Glomerular endothelial cell (primary cell): ENCODE data around the gene SDCCAG8. TPM values are rescaled to one million over a fixed set of nuclear protein-coding genes. Genes with fewer than 3 reads are reported as not detected.
A peak's percentile ranks its signal among the peaks of the same experiment; 100 is the strongest.
"Not testable (repeated sequence)": the region's sequence is repeated elsewhere in the genome, so short reads cannot be mapped to it uniquely, and the experiment has no call there.

Experiments
- DNase-seq: peaks from one replicate; pipeline ENCODE4 v3.0.0-alpha.2; 2011; ENCODE audit warnings: low read depth, low spot score; ENCODE audit errors: extremely low read depth
- total RNA-seq: library from RNA; depleted of rRNA; stranded (reverse); fragments of >200 nt; gene quantifications from 2 replicates; pipeline ENCODE4 v1.2.3, GENCODE V29; 2015

Gene SDCCAG8
- total RNA-seq, 1 donor from 2014 or later, result 37.5 TPM

DNA sequence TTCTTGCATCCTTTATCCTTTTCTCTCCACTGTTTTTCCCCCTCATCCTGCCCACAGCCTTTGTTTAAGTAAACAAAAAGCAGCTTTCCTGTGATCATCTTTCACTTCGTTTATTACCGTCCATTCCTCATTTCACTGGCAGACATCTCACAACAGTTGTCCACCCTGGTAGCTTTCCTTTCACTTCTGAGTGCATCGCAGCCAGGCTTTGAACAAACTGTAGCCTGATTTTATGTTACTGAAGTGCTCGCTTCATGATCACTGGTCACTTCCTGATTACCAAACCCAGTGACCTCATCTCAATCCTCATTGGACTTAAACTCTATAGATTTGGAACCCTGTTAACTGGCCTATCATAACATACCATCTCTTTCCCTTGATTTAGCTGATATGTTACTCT lies 67.7 kb downstream of the SDCCAG8 start:
- no peak for DNase-seq

GRCh38 chr1:243325305-243325890 lies 69.6 kb downstream of the SDCCAG8 start:
- peak; percentile 64 for DNase-seq

DNA sequence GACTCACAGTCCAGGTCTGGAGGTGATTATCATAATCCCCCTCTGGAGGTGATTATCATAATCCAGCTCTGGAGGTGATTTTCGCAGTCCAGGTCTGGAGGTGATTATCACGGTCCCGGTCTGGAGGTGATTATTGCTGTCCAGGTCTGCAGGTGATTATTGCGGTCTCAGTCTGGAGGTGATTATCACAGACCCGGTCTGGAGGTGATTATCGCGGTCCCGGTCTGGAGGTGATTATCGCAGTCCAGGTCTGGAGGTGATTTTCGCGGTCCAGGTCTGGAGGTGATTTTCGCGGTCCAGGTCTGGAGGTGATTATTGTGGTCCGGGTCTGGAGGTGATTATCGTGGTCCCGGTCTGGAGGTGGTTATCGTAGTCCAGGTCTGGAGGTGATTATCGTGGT lies 76.6 kb downstream of the SDCCAG8 start:
- no peak for DNase-seq

GRCh38 chr1:243335292-243335691 lies 79.5 kb downstream of the SDCCAG8 start:
- DNase-seq, result no peak

DNA sequence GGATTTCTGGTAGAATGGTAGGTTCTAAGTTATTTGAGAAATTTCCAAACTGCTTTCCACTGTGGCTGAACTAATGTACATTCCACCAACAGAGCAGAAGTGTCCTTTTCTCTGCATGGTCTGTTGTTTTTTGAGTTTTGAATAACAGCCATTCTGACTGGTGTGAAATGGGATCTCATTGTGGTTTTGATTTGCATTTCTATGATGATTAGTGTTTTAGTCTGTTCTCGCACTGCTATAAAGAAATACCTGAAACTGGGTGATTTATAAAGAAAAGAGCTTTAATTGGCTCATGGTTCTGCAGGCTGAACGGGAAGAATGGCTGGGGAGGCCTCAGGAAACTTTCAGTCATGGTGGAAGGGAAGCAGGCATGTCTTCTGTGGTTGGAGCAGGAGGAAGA lies 80.3 kb downstream of the SDCCAG8 start:
- DNase-seq, result no peak

- not testable (repeated sequence) for DNase-seq
These were observed 83.0 kb downstream of the SDCCAG8 start for GRCh38 chr1:243338848-243339247.

- no peak for DNase-seq
These were observed 85.2 kb downstream of the SDCCAG8 start for GRCh38 chr1:243341074-243341473.

DNA sequence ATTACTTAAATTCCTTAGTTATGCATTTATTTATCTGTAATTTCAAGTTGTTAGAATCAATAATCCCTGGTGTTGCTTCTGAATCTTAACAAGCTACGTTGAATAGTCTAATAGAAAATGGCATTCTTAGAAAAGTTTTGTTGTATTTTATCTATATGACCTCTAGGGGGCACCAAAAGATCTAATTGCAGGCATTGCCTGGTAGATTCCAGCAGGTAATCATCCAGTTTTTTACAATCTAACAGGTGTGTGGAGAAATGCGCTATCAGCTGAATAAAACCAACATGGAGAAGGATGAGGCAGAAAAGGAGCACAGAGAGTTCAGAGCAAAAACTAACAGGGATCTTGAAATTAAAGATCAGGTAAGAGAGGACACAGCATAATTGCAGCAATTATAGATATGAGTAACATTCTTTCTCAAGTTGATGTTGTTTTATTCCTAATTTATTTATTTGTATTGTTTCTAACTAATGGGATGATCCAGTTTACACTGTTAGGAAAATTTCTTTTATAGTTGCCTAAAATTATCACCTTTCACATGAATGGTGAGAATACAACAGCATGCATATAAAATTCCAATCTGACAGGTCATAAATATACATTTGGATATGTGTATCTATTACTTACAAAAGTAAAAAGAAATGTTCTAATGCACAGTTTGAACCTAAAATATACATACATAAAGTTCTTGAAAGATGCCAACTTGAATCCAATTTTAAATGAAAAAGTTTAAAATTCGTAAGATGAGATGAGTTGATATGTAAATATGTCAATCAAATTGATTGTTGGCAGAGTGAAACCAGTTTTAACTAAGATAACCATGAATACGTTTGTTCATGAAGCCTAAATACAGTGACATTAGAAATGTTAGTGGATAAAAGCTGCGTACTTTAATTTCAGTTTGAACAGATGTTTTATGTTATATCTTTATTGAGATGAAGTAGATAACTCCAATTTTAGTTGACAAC lies 88.4 kb downstream of the SDCCAG8 start:
- DNase-seq, result no peak

DNA sequence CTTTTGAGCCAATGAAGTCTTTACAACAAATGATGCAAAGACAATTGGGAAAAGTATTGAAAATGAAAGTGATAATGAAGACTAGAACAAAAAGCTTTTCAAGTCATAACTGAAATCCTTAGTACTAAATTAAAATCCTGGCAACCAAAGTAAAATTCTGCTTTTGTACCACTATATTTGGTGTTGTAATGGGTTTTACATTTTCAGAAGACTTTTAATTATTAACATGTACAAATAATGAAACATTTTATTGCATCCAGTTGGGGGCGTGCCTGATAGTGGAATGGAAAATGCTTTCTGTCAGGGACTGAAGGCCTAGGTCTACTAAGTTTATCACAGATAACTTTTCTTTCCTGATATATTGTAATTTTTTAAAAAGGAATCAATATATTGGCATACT lies 89.4 kb downstream of the SDCCAG8 start:
- no peak for DNase-seq

DNA sequence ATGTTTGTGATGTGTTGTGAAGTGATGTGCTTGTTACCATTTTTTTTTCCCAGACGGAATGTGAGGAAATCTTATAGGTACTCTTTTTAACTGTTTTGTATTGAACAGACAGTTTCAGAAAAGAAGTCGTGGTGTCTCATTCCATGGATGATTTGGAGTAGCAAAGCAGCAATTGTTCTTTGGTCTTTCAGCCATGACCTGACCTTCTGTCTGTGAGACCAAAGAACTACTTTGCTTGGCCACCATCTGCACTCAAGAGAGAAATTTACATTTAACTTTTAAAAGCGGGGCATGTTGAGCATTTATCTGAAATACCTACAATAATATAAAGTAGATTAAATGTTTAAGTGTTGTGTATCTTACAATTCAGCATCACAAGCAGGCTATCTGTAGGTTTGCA lies 90.2 kb downstream of the SDCCAG8 start:
- DNase-seq, result no peak

- no peak for DNase-seq
These were observed 90.6 kb downstream of the SDCCAG8 start for GRCh38 chr1:243346468-243346867.

DNA sequence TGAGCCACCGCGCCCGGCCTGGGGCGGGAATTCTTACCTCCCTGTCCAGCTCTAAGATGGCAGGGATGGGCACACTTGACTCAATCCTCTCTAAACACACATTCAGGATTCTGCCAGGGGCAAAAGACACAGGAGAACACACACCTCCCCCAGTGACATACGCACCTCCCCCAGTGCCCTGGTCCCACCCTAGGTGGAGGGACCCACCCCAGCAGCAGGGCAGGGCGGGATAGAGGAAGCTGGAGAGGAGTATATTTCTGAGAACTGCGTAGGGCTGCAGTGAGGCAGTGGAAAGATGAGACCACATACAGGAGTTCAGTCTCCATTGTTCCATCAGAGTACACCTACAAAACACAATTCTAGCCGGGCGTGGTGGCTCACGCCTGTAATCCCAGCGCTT lies 92.5 kb downstream of the SDCCAG8 start:
- no peak for DNase-seq

DNA sequence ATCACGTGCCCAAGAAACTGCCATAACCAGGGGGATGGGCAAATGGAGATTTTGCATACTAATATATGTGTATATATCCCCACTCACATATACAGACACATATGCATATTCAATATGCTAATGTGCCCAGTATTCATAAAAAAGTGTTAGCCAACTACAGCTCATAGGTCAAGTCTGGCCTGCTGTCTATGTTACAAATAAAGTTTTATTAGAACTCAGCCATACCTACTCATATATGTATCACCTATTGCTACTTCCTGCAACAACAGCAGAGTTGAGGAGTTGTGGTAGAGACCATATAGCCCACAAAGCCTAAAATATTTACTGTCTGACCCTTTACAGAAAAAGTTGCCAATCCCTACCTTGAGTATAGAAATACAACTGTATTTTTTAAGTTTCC lies 93.3 kb downstream of the SDCCAG8 start:
- no peak for DNase-seq

DNA sequence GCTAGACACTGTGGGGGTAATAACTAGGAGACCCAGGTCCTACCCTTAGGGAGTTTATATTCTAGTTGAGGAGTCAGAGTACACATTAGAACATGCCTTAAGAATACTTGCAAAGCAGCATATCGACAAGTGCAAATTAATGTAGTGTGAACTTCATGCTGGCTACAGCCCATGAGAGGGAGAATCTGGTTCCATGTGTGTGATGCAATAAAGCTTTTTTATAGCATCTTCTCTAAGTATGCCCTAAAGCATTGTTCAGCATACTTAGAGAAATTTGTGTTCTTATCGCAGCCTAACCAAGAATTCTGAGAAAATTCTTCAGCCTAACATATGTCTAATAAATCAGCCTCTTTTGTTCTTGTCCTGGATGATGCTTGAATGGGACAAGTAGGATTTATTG lies 95.5 kb downstream of the SDCCAG8 start:
- no peak for DNase-seq

- no peak for DNase-seq
These were observed 98.8 kb downstream of the SDCCAG8 start for GRCh38 chr1:243354511-243355153.

- DNase-seq, result no peak
These were observed 108.0 kb downstream of the SDCCAG8 start for GRCh38 chr1:243363832-243364231.

DNA sequence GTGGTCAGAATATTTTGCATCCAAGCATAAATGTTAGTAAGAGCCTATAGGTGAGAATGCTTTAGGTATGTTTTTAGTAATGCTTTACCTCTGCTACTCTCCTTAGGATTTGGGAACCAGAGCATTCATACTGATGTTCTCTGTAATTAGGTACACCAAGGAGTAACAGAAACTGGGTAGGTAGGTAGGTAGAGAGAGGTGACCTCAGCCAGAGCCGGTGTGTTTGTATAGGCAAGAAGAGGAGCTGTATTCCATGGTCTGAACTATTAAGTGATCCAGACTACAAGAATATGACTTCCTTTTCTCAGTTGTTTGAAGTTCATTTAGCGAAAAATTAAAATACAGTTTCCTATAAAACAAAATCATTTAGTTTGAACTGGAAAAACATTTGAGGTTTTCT lies 108.5 kb downstream of the SDCCAG8 start:
- no peak for DNase-seq

- DNase-seq, result no peak
These were observed 109.0 kb downstream of the SDCCAG8 start for GRCh38 chr1:243364866-243365265.

GRCh38 chr1:243367314-243367713 lies 111.5 kb downstream of the SDCCAG8 start:
- no peak for DNase-seq

- DNase-seq, result no peak
These were observed 118.6 kb downstream of the SDCCAG8 start for GRCh38 chr1:243374412-243374811.

- DNase-seq, result no peak
These were observed 119.8 kb downstream of the SDCCAG8 start for GRCh38 chr1:243375596-243375995.

- DNase-seq, result no peak
These were observed 122.8 kb downstream of the SDCCAG8 start for GRCh38 chr1:243378669-243379068.
